CD4-positive, alpha-beta T cell treated with Interleukin-17A for 1 hour (primary cell): ENCODE measurements around the gene STRADB.
"Not testable (repeated sequence)": the region's sequence is repeated elsewhere in the genome, so short reads cannot be mapped to it uniquely, and the experiment has no call there.

Source experiments
- DNase-seq: peaks from one replicate; pipeline ENCODE4 v3.0.0-alpha.2; 2020

The STRADB gene

GRCh38 chr2:201470821-201471731 lies 19.5 kb downstream of the STRADB start:
- no peak for DNase-seq

GRCh38 chr2:201471732-201472393 lies 20.3 kb downstream of the STRADB start:
- DNase-seq = no peak

GRCh38 chr2:201472411-201472810 lies 20.9 kb downstream of the STRADB start:
- no peak for DNase-seq

- no peak for DNase-seq
Observed at GRCh38 chr2:201482543-201482942, 31.0 kb downstream of the STRADB start.

GRCh38 chr2:201483342-201483741 lies 31.8 kb downstream of the STRADB start:
- no peak for DNase-seq

GRCh38 chr2:201483758-201484157 lies 32.2 kb downstream of the STRADB start:
- not testable (repeated sequence) for DNase-seq

- no peak for DNase-seq
Observed at GRCh38 chr2:201484805-201485204, 33.3 kb downstream of the STRADB start.

- no peak for DNase-seq
Observed at GRCh38 chr2:201490291-201490690, 38.8 kb downstream of the STRADB start.

GRCh38 chr2:201496785-201497184 lies 45.2 kb downstream of the STRADB start:
- DNase-seq = no peak

- DNase-seq = no peak
Observed at GRCh38 chr2:201500534-201500933, 49.0 kb downstream of the STRADB start.

- no peak for DNase-seq
Observed at GRCh38 chr2:201502713-201503112, 51.2 kb downstream of the STRADB start.

GRCh38 chr2:201507725-201508124 lies 56.2 kb downstream of the STRADB start:
- no peak for DNase-seq

- DNase-seq = no peak
Observed at GRCh38 chr2:201513271-201513670, 61.7 kb downstream of the STRADB start.

GRCh38 chr2:201515573-201516246 lies 64.2 kb downstream of the STRADB start:
- no peak for DNase-seq

GRCh38 chr2:201517094-201517493 lies 65.6 kb downstream of the STRADB start:
- no peak for DNase-seq

- no peak for DNase-seq
Observed at GRCh38 chr2:201520201-201520600, 68.7 kb downstream of the STRADB start.

- DNase-seq = no peak
Observed at GRCh38 chr2:201522965-201523364, 71.4 kb downstream of the STRADB start.

GRCh38 chr2:201523506-201523905 lies 72.0 kb downstream of the STRADB start:
- no peak for DNase-seq
